ENCODE results near the gene FUCA2. TPM values are rescaled to one million over a fixed set of nuclear protein-coding genes. Genes with fewer than 3 reads are reported as not detected.
A peak's percentile ranks its signal among the peaks of the same experiment; 100 is the strongest.

Gene FUCA2
- total and polyA plus RNA-seq, 4 donors, result 24.8 to 79.3 (median 41.5) TPM

- peaks cover 0 to 23% (median 3%) of the 10 kb centered on the region in 4 donors for H3K36me3 ChIP-seq (ENCODE audit: control insufficient read depth in 4 of 4, insufficient read depth in 4 of 4, low read length in 4 of 4)
- no peak for ATAC-seq (ENCODE audit: insufficient read depth, low FRiP score)
Observed at GRCh38 chr6:143468026-143468425, 43.5 kb downstream of the FUCA2 start.

GRCh38 chr6:143465546-143465945 lies 46.0 kb downstream of the FUCA2 start:
- ATAC-seq (ENCODE audit: insufficient read depth, low FRiP score), result no peak
- Histone ChIP-seq H3K4me1 (ENCODE audit: control insufficient read depth in 5 of 5, insufficient read depth in 5 of 5, low read length in 5 of 5) (no peaks in the 10 kb centered on the region), H3K9me3 (ENCODE audit: control insufficient read depth in 4 of 4, insufficient read depth in 3 of 4, low read length in 3 of 4) (no peaks in the 10 kb centered on the region), H3K4me3 (no peak overlapping the region), H3K9ac (ENCODE audit: insufficient read depth in 1 of 2, low read length in 2 of 2) (no peak overlapping the region), H3K36me3 (ENCODE audit: control insufficient read depth in 4 of 4, insufficient read depth in 4 of 4, low read length in 4 of 4) (peaks cover 0 to 14% (median 3%) of the 10 kb centered on the region in 4 donors), H3K27me3 (ENCODE audit: control insufficient read depth in 3 of 3, insufficient read depth in 3 of 3, low read length in 2 of 3) (no peaks in the 10 kb centered on the region), H3K27ac (ENCODE audit: low read depth in 1 of 2, low read length in 1 of 2) (no peak overlapping the region)
- no peak for DNase-seq
- TF ChIP-seq CTCF (IDR thresholded peaks at IDR 0.05; ENCODE audit: control extremely low read depth, extremely low read depth), result no peak
- WGBS, 2 donors, result 87 to 93% methylated on average over 2 of the region's 2 CpGs

More at GRCh38 chr6:143468026-143468425, 43.5 kb downstream of the FUCA2 start:
- Histone ChIP-seq H3K9ac (ENCODE audit: insufficient read depth in 1 of 2, low read length in 2 of 2) (no peak overlapping the region), H3K9me3 (ENCODE audit: control insufficient read depth in 4 of 4, insufficient read depth in 3 of 4, low read length in 3 of 4) (no peaks in the 10 kb centered on the region), H3K27ac (ENCODE audit: low read depth in 1 of 2, low read length in 1 of 2) (no peak overlapping the region), H3K4me3 (no peak overlapping the region), H3K4me1 (ENCODE audit: control insufficient read depth in 5 of 5, insufficient read depth in 5 of 5, low read length in 5 of 5) (no peaks in the 10 kb centered on the region), H3K27me3 (ENCODE audit: control insufficient read depth in 3 of 3, insufficient read depth in 3 of 3, low read length in 2 of 3) (no peaks in the 10 kb centered on the region)
- no peak for DNase-seq
- TF ChIP-seq CTCF (IDR thresholded peaks at IDR 0.05; ENCODE audit: control extremely low read depth, extremely low read depth), result no peak

GRCh38 chr6:143457563-143458359 lies 53.8 kb downstream of the FUCA2 start:
- peaks cover 3 to 10% (median 8%) of the 10 kb centered on the region in 4 donors for H3K36me3 ChIP-seq (ENCODE audit: control insufficient read depth in 4 of 4, insufficient read depth in 4 of 4, low read length in 4 of 4)
- TF ChIP-seq CTCF (IDR thresholded peaks at IDR 0.05; ENCODE audit: control extremely low read depth, extremely low read depth), result no peak
- no peak overlapping the region for H3K27ac ChIP-seq (ENCODE audit: low read depth in 1 of 2, low read length in 1 of 2)
- no peak overlapping the region for H3K4me3 ChIP-seq
- no peaks in the 10 kb centered on the region for H3K4me1 ChIP-seq (ENCODE audit: control insufficient read depth in 5 of 5, insufficient read depth in 5 of 5, low read length in 5 of 5)
- H3K27me3 ChIP-seq (ENCODE audit: control insufficient read depth in 3 of 3, insufficient read depth in 3 of 3, low read length in 2 of 3), result no peaks in the 10 kb centered on the region
- peak overlapping the region in 1 of 2 donors; percentile 25 for H3K9ac ChIP-seq (ENCODE audit: insufficient read depth in 1 of 2, low read length in 2 of 2)
- DNase-seq (peak in 2 of 3 donors; percentile 41 to 75), ATAC-seq (ENCODE audit: insufficient read depth, low FRiP score) (no peak)
- no peaks in the 10 kb centered on the region for H3K9me3 ChIP-seq (ENCODE audit: control insufficient read depth in 4 of 4, insufficient read depth in 3 of 4, low read length in 3 of 4)
- WGBS, 2 donors, result 58 to 94% methylated on average over 2 of the region's 2 CpGs
